Progenitor cell of endocrine pancreas (in vitro differentiated cells): Measurements from ENCODE around the gene ASIC4. TPM values are rescaled to one million over a fixed set of nuclear protein-coding genes. Genes with fewer than 3 reads are reported as not detected.

Experiments used
- DNase-seq: peaks from one replicate; pipeline ENCODE4 v3.0.0; 2021; ENCODE audit warnings: low spot score; ENCODE audit not compliant: unreplicated experiment
- H3K27ac Mint-ChIP-seq: 2 replicates; pipeline ENCODE4 v1.8.0; 2021; ENCODE audit warnings: mild to moderate bottlenecking, moderate library complexity, mixed read lengths
- H3K27me3 Mint-ChIP-seq: 2 replicates; pipeline ENCODE4 v1.8.0; 2021; ENCODE audit warnings: mixed read lengths
- H3K36me3 Mint-ChIP-seq: 2 replicates; pipeline ENCODE4 v1.8.0; 2022; ENCODE audit warnings: mixed read lengths; ENCODE audit not compliant: insufficient read depth
- H3K4me1 Mint-ChIP-seq: 2 replicates; pipeline ENCODE4 v1.8.0; 2021; ENCODE audit warnings: low read depth, mixed read lengths
- H3K4me3 Mint-ChIP-seq: 2 replicates; pipeline ENCODE4 v1.8.0; 2021; ENCODE audit warnings: low read depth, mild to moderate bottlenecking, moderate library complexity, mixed read lengths
- H3K9me3 Mint-ChIP-seq: 2 replicates; pipeline ENCODE4 v1.8.0; 2021; ENCODE audit warnings: low read depth, mixed read lengths
- total RNA-seq: library from RNA; stranded (reverse); gene quantifications from 2 replicates; pipeline ENCODE4 v1.2.1, GENCODE V29; 2021
- TF ChIP-seq, protein P1 (sequence below): fragments of 200-600 bp; sonication (generic); IDR thresholded peaks from one replicate; pipeline ENCODE4 v1.5.0; 2021; ENCODE audit warnings: antibody characterized with exemption, mild to moderate bottlenecking; ENCODE audit not compliant: unreplicated experiment

The ASIC4 gene
- total RNA-seq, 1 donor from 2014 or later, result 5.1 TPM

GRCh38 chr2:219477179-219477578 is 37.1 kb upstream of the ASIC4 start:
- H3K27me3 Mint-ChIP-seq, result peaks cover 44% of the 10 kb centered on the region
- peaks cover 11% of the 10 kb centered on the region for H3K4me1 Mint-ChIP-seq
- no peak overlapping the region for H3K4me3 Mint-ChIP-seq
- DNase-seq, result no peak
- H3K36me3 Mint-ChIP-seq, result no peaks in the 10 kb centered on the region
- no peak overlapping the region for H3K27ac Mint-ChIP-seq
- TF ChIP-seq, protein P1, sequence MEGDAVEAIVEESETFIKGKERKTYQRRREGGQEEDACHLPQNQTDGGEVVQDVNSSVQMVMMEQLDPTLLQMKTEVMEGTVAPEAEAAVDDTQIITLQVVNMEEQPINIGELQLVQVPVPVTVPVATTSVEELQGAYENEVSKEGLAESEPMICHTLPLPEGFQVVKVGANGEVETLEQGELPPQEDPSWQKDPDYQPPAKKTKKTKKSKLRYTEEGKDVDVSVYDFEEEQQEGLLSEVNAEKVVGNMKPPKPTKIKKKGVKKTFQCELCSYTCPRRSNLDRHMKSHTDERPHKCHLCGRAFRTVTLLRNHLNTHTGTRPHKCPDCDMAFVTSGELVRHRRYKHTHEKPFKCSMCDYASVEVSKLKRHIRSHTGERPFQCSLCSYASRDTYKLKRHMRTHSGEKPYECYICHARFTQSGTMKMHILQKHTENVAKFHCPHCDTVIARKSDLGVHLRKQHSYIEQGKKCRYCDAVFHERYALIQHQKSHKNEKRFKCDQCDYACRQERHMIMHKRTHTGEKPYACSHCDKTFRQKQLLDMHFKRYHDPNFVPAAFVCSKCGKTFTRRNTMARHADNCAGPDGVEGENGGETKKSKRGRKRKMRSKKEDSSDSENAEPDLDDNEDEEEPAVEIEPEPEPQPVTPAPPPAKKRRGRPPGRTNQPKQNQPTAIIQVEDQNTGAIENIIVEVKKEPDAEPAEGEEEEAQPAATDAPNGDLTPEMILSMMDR, result no peak
- H3K9me3 Mint-ChIP-seq, result no peaks in the 10 kb centered on the region

- H3K27ac Mint-ChIP-seq, result no peak overlapping the region
- no peaks in the 10 kb centered on the region for H3K36me3 Mint-ChIP-seq
- no peak overlapping the region for H3K4me3 Mint-ChIP-seq
- H3K9me3 Mint-ChIP-seq, result no peaks in the 10 kb centered on the region
- TF ChIP-seq, protein P1, result no peak
- H3K27me3 Mint-ChIP-seq, result peaks cover 51% of the 10 kb centered on the region
- no peak for DNase-seq
- H3K4me1 Mint-ChIP-seq, result peaks cover 11% of the 10 kb centered on the region
Observed at GRCh38 chr2:219477815-219478214, 36.5 kb upstream of the ASIC4 start.

DNA sequence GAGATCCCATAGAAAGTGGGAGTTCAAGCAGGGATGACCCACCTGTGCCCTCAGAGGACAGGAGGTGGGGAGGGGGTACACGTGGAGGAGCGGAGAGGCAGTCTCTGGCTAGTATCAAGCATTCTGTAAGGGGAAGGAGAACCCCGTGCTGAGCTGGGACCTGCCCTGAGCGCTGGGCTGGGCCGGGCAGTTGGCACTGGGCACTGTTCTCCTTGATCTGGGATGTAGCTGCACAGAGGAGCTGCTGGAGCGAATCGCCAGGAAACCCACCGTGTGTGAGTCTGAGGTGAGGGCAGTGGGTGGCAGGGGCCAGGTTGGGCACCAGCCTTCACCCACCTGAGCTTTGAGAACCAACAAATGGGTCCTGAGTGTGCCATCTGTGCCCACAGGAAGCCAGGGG is 35.4 kb upstream of the ASIC4 start:
- Mint-ChIP-seq H3K9me3 (no peaks in the 10 kb centered on the region), H3K27me3 (peaks cover 54% of the 10 kb centered on the region), H3K4me3 (no peak overlapping the region), H3K27ac (no peak overlapping the region), H3K36me3 (no peaks in the 10 kb centered on the region), H3K4me1 (peaks cover 11% of the 10 kb centered on the region)
- DNase-seq, result no peak
- TF ChIP-seq, protein P1, result no peak

- Mint-ChIP-seq H3K36me3 (no peaks in the 10 kb centered on the region), H3K4me3 (no peak overlapping the region), H3K27me3 (peaks cover 60% of the 10 kb centered on the region), H3K27ac (no peak overlapping the region), H3K9me3 (no peaks in the 10 kb centered on the region), H3K4me1 (peaks cover 10% of the 10 kb centered on the region)
- DNase-seq, result no peak
- TF ChIP-seq, protein P1, result no peak
Observed at GRCh38 chr2:219480004-219480403, 34.3 kb upstream of the ASIC4 start.

- Mint-ChIP-seq H3K27ac (no peak overlapping the region), H3K27me3 (peaks cover 77% of the 10 kb centered on the region), H3K4me3 (no peak overlapping the region), H3K9me3 (no peaks in the 10 kb centered on the region), H3K36me3 (no peaks in the 10 kb centered on the region), H3K4me1 (no peaks in the 10 kb centered on the region)
- no peak for DNase-seq
- TF ChIP-seq, protein P1, result no peak
Observed at GRCh38 chr2:219482674-219483405, 31.4 kb upstream of the ASIC4 start.
